GM12878 (cell line): ENCODE measurements around the gene KLHL36. TPM values are rescaled to one million over a fixed set of nuclear protein-coding genes. Genes with fewer than 3 reads are reported as not detected.

ENCODE experiments used
- ATAC-seq: fragments of 200-7000 bp; cut with Tn5 transposase; 3 replicates; pipeline ENCODE4 v1.9.1; 2020; ENCODE audit warnings: mild to moderate bottlenecking, moderate library complexity
- BruUV-seq: library from RNA; stranded (reverse); fragments of 400-500 nt; replicated peaks from 2 replicates; lab custom pipeline; 2021; lab: Mats Ljungman, UMichigan
- CTCF ChIA-PET: fragments of 300-600 bp; sonication (Branson Sonifier 250); formaldehyde crosslinking; extraction: SDS; loops from one replicate; lab custom pipeline; 2021; ENCODE audit warnings: inconsistent platforms; lab: Yijun Ruan, JAX
- POLR2A ChIA-PET: fragments of 350-600 bp; formaldehyde crosslinking; extraction: SDS; loops from one replicate; lab custom pipeline; 2021; ENCODE audit warnings: inconsistent platforms; lab: Charles Lee
- RAD21 ChIA-PET: fragments of 300-600 bp; sonication (Branson Sonifier 250); formaldehyde crosslinking; loops from one replicate; lab custom pipeline; 2023; ENCODE audit warnings: antibody characterized with exemption; ENCODE audit not compliant: unreplicated experiment; lab: Charles Lee
- SMC1A ChIA-PET: fragments of 300-600 bp; sonication (Branson Sonifier 250); formaldehyde crosslinking; loops from one replicate; lab custom pipeline; 2023; ENCODE audit not compliant: unreplicated experiment, uncharacterized antibody; lab: Charles Lee
- DNase-seq: peaks from one replicate; pipeline ENCODE4 v3.0.0-alpha.2; 2011; ENCODE audit warnings: low read depth, low spot score
- FAIRE-seq: peaks from 3 replicates; lab custom pipeline; 2011; peaks lifted over from hg19 to GRCh38; lab: Jason Lieb, UNC
- H2AFZ ChIP-seq: 2 replicates; pipeline ENCODE4 v1.6.0; 2011; ENCODE audit warnings: low read depth, low read length, control low read depth; ENCODE audit not compliant: control insufficient read depth
- H3K27ac ChIP-seq: 2 replicates; pipeline ENCODE4 v1.5.1; 2011; ENCODE audit warnings: control low read depth; ENCODE audit not compliant: control insufficient read depth, insufficient read depth
- H3K27me3 ChIP-seq, 2 experiments: replicated peaks in 1 of 2; 2 replicates each; pipeline versions ENCODE4 v1.6.0 to v1.6.1; 2011; ENCODE audit warnings: low read length in 1 of 2; ENCODE audit not compliant: control insufficient read depth in 2 of 2, insufficient read depth in 2 of 2
- H3K36me3 ChIP-seq, 2 experiments: 2 replicates each; pipeline ENCODE4 v1.5.1; 2011; ENCODE audit warnings: low read length in 1 of 2; ENCODE audit not compliant: control insufficient read depth in 2 of 2, insufficient read depth in 2 of 2
- H3K4me1 ChIP-seq: 2 replicates; pipeline ENCODE4 v1.6.1; 2011; ENCODE audit warnings: mild to moderate bottlenecking, low read length, moderate library complexity, mixed read lengths; ENCODE audit not compliant: control insufficient read depth, insufficient read depth
- H3K4me2 ChIP-seq: 2 replicates; pipeline ENCODE4 v1.6.0; 2011; ENCODE audit warnings: control low read depth; ENCODE audit not compliant: control insufficient read depth, insufficient read depth
- H3K4me3 ChIP-seq: fragments of 200-600 bp; sonication (generic); 2 replicates; pipeline ENCODE4 v1.5.1; 2016
- H3K79me2 ChIP-seq: 2 replicates; pipeline ENCODE4 v1.6.0; 2011; ENCODE audit warnings: low read length; ENCODE audit not compliant: control insufficient read depth, insufficient read depth
- H3K9ac ChIP-seq: 2 replicates; pipeline ENCODE4 v1.8.0; 2011; ENCODE audit warnings: low read length, control low read depth, mixed read lengths; ENCODE audit not compliant: control insufficient read depth, insufficient read depth
- H3K9me3 ChIP-seq: replicated peaks from 3 replicates; pipeline ENCODE4 v1.5.1; 2011; ENCODE audit warnings: mild to moderate bottlenecking, low read length; ENCODE audit not compliant: control insufficient read depth, insufficient read depth
- H4K20me1 ChIP-seq: 2 replicates; pipeline ENCODE4 v1.6.0; 2011; ENCODE audit not compliant: control insufficient read depth, insufficient read depth
- BMI1 ChIP-seq: fragments of 450-650 bp; IDR thresholded peaks from 2 replicates; pipeline ENCODE4 v1.6.1; 2016; ENCODE audit warnings: mild to moderate bottlenecking, moderate library complexity, borderline replicate concordance
- BRCA1 ChIP-seq: IDR thresholded peaks from 2 replicates; pipeline ENCODE4 v1.6.1; 2011; ENCODE audit warnings: low read depth, low read length, improper control_type of control experiment
- GABPA ChIP-seq: IDR thresholded peaks from 2 replicates; pipeline ENCODE4 v1.6.1; 2014; ENCODE audit warnings: antibody characterized with exemption, low read depth, mild to moderate bottlenecking, inconsistent platforms
- KDM1A ChIP-seq: fragments of 200-600 bp; sonication (generic); IDR thresholded peaks from 2 replicates; pipeline ENCODE4 v1.6.1; 2016; ENCODE audit warnings: borderline replicate concordance
- SIN3A ChIP-seq: IDR thresholded peaks from 2 replicates; pipeline ENCODE4 v1.6.1; 2012; ENCODE audit warnings: low read depth, low read length, improper control_type of control experiment
- TBL1XR1 ChIP-seq: IDR thresholded peaks from 2 replicates; pipeline ENCODE4 v1.6.1; 2012; ENCODE audit warnings: low read depth, low read length, improper control_type of control experiment
- WGBS: methylation state at CpG from one replicate; pipeline ENCODE4 v1.1.6; 2016; ENCODE audit warnings: low lambda C conversion rate; ENCODE audit not compliant: insufficient replicate concordance, insufficient coverage; ENCODE audit errors: missing lambda C conversion rate; 5-methylcytosine and 5-hydroxymethylcytosine counted together
- in situ Hi-C: fragments of 300-500 bp; cut with MboI; formaldehyde crosslinking; loops from 9 replicates; pipeline ENCODE4 v1.14.3; 2018; ENCODE audit warnings: mixed read lengths
- intact Hi-C: fragments of 100-400 bp; cut with micrococcal nuclease; formaldehyde crosslinking; loops from one replicate; pipeline ENCODE4 v1.14.2; 2022; ENCODE audit not compliant: unreplicated experiment
- polyA plus RNA-seq, 11 experiments: library from polyadenylated mRNA; depleted of rRNA in 4 of 11; unstranded in 6 of 11; stranded (reverse) in 5 of 11; fragments of >200 nt; fragmentation: Nextera tagmentation in 4 of 11; fragmentation: Illumina TruSeq in 1 of 11; extraction: Ambion mirVana in 4 of 11; extraction: Trizol in 1 of 11; gene quantifications; 1 replicate in 1 of 11; 2 replicates in 10 of 11; pipeline versions ENCODE4 v1.2.1 to v1.2.3, GENCODE V29; 2011 to 2016; ENCODE audit warnings: inconsistent platforms in 2 of 11, missing spikeins in 2 of 11, low read depth in 1 of 11
- total RNA-seq, 4 experiments: library from RNA; depleted of rRNA in 3 of 4; stranded (reverse); fragments of >200 nt in 3 of 4; fragmentation: Illumina TruSeq in 1 of 4; extraction: Trizol in 1 of 4; gene quantifications; 2 replicates each; pipeline versions ENCODE4 v1.2.1 to v1.2.3, GENCODE V29; 2013 to 2021
- TF ChIP-seq, protein P1 (sequence below): fragments of 450-650 bp; conservative IDR thresholded peaks from 2 replicates; pipeline ENCODE4 v1.6.1; 2017; ENCODE audit warnings: mild to moderate bottlenecking, moderate library complexity
- TF ChIP-seq, protein P2 (sequence below): fragments of 450-650 bp; IDR thresholded peaks from 2 replicates; pipeline ENCODE4 v1.6.1; 2017; ENCODE audit warnings: borderline replicate concordance
- TF ChIP-seq, protein P3 (sequence below): fragments of 450-650 bp; formaldehyde crosslinking; IDR thresholded peaks from 2 replicates; pipeline ENCODE4 v1.5.0; 2022; ENCODE audit warnings: mild to moderate bottlenecking, missing genetic modification characterization

The KLHL36 gene
- total and polyA plus RNA-seq, 10 of the 15 experiments (the other 5 are each of a cell fraction or from before 2014, with no cell fraction given) = 2.6 to 45.3 (median 16.8) TPM

DNA sequence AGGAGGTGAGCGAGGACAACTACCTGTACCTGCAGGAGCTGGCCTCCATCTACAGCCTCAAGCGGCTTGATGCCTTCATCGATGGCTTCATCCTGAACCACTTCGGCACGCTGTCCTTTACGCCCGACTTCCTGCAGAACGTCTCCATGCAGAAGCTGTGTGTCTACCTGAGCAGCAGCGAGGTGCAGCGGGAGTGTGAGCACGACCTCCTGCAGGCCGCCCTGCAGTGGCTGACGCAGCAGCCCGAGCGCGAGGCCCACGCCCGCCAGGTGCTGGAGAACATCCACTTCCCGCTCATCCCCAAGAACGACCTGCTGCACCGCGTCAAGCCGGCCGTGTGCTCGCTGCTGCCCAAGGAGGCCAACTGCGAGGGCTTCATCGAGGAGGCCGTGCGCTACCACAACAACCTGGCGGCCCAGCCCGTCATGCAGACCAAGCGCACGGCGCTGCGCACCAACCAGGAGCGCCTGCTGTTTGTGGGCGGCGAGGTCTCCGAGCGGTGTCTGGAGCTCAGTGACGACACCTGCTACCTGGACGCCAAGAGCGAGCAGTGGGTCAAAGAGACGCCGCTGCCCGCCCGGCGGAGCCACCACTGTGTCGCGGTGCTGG lies 9.0 kb downstream of the KLHL36 start:
- H2AFZ ChIP-seq = no peak overlapping the region
- H3K9ac ChIP-seq = no peak overlapping the region
- no peak overlapping the region for H3K4me3 ChIP-seq
- TF ChIP-seq, protein P1, sequence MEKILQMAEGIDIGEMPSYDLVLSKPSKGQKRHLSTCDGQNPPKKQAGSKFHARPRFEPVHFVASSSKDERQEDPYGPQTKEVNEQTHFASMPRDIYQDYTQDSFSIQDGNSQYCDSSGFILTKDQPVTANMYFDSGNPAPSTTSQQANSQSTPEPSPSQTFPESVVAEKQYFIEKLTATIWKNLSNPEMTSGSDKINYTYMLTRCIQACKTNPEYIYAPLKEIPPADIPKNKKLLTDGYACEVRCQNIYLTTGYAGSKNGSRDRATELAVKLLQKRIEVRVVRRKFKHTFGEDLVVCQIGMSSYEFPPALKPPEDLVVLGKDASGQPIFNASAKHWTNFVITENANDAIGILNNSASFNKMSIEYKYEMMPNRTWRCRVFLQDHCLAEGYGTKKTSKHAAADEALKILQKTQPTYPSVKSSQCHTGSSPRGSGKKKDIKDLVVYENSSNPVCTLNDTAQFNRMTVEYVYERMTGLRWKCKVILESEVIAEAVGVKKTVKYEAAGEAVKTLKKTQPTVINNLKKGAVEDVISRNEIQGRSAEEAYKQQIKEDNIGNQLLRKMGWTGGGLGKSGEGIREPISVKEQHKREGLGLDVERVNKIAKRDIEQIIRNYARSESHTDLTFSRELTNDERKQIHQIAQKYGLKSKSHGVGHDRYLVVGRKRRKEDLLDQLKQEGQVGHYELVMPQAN = no peak
- TF ChIP-seq KDM1A (no peak), BRCA1 (no peak), BMI1 (no peak), SIN3A (no peak), TBL1XR1 (no peak), GABPA (no peak)
- TF ChIP-seq, protein P2, sequence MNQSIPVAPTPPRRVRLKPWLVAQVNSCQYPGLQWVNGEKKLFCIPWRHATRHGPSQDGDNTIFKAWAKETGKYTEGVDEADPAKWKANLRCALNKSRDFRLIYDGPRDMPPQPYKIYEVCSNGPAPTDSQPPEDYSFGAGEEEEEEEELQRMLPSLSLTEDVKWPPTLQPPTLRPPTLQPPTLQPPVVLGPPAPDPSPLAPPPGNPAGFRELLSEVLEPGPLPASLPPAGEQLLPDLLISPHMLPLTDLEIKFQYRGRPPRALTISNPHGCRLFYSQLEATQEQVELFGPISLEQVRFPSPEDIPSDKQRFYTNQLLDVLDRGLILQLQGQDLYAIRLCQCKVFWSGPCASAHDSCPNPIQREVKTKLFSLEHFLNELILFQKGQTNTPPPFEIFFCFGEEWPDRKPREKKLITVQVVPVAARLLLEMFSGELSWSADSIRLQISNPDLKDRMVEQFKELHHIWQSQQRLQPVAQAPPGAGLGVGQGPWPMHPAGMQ = no peak
- TF ChIP-seq, protein P3, sequence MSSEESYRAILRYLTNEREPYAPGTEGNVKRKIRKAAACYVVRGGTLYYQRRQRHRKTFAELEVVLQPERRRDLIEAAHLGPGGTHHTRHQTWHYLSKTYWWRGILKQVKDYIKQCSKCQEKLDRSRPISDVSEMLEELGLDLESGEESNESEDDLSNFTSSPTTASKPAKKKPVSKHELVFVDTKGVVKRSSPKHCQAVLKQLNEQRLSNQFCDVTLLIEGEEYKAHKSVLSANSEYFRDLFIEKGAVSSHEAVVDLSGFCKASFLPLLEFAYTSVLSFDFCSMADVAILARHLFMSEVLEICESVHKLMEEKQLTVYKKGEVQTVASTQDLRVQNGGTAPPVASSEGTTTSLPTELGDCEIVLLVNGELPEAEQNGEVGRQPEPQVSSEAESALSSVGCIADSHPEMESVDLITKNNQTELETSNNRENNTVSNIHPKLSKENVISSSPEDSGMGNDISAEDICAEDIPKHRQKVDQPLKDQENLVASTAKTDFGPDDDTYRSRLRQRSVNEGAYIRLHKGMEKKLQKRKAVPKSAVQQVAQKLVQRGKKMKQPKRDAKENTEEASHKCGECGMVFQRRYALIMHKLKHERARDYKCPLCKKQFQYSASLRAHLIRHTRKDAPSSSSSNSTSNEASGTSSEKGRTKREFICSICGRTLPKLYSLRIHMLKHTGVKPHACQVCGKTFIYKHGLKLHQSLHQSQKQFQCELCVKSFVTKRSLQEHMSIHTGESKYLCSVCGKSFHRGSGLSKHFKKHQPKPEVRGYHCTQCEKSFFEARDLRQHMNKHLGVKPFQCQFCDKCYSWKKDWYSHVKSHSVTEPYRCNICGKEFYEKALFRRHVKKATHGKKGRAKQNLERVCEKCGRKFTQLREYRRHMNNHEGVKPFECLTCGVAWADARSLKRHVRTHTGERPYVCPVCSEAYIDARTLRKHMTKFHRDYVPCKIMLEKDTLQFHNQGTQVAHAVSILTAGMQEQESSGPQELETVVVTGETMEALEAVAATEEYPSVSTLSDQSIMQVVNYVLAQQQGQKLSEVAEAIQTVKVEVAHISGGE = no peak
- WGBS = 98% methylated on average over 50 of the region's 50 CpGs
- H3K79me2 ChIP-seq = peaks cover 3% of the 10 kb centered on the region
- DNase-seq = no peak
- peaks cover 3% of the 10 kb centered on the region for H3K4me1 ChIP-seq
- intact Hi-C loops = no loop called here
- H3K27ac ChIP-seq = no peak overlapping the region
- ChIA-PET POLR2A (interaction anchor here (0.7 kb wide), 1 partner anchor 9 kb away, joined by 3 read pairs; the partner anchor contains the start of gene KLHL36), CTCF (interaction anchor here (0.6 kb wide), 1 partner anchor 897 kb away, joined by 3 read pairs; no protein-coding TSS in a partner anchor), RAD21 (no interaction called here), SMC1A (no interaction called here)
- BruUV-seq = no TSS peak
- H3K9me3 ChIP-seq = no peaks in the 10 kb centered on the region
- H3K27me3 ChIP-seq = no peaks in the 10 kb centered on the region
- FAIRE-seq = no peak
- H3K36me3 ChIP-seq = peaks cover 28 to 35% of the 10 kb centered on the region in 2 experiments
- no peak overlapping the region for H3K4me2 ChIP-seq
- no peaks in the 10 kb centered on the region for H4K20me1 ChIP-seq
- in situ Hi-C loops = no loop called here
- ATAC-seq = no peak
